Epithelial cell of prostate (primary cell): ENCODE results near the gene TIAL1.
"Not testable (repeated sequence)": the region's sequence is repeated elsewhere in the genome, so short reads cannot be mapped to it uniquely, and the experiment has no call there.

Experiments
- DNase-seq: peaks from one replicate; pipeline ENCODE4 v3.0.0-alpha.2; 2011; ENCODE audit warnings: low read depth, low spot score
- H3K27ac ChIP-seq: fragments of 450-650 bp; 2 replicates; pipeline ENCODE4 v1.5.1; 2017; ENCODE audit warnings: mild to moderate bottlenecking

TIAL1 gene

GRCh38 chr10:119556081-119556480 is 40.7 kb downstream of the TIAL1 start:
- not testable (repeated sequence) for DNase-seq, H3K27ac ChIP-seq

- H3K27ac ChIP-seq: no peak overlapping the region
- no peak for DNase-seq
Observed at GRCh38 chr10:119555178-119555784, 41.5 kb downstream of the TIAL1 start.

- no peak overlapping the region for H3K27ac ChIP-seq
Observed at GRCh38 chr10:119550827-119551226, 45.9 kb downstream of the TIAL1 start.

GRCh38 chr10:119549247-119549999 is 47.3 kb downstream of the TIAL1 start:
- H3K27ac ChIP-seq: peak overlapping the region; percentile 68

More at GRCh38 chr10:119550827-119551226, 45.9 kb downstream of the TIAL1 start:
- no peak for DNase-seq

GRCh38 chr10:119546009-119546408 is 50.8 kb downstream of the TIAL1 start:
- H3K27ac ChIP-seq: no peak overlapping the region
- DNase-seq: no peak

More at GRCh38 chr10:119549247-119549999, 47.3 kb downstream of the TIAL1 start:
- peak; percentile 52 for DNase-seq

GRCh38 chr10:119545310-119545709 is 51.5 kb downstream of the TIAL1 start:
- DNase-seq: no peak
- H3K27ac ChIP-seq: no peak overlapping the region

- no peak overlapping the region for H3K27ac ChIP-seq
- no peak for DNase-seq
Observed at GRCh38 chr10:119543814-119544642, 52.7 kb downstream of the TIAL1 start.

GRCh38 chr10:119542988-119543813 is 53.6 kb downstream of the TIAL1 start:
- DNase-seq: no peak
- peak overlapping the region; percentile 33 for H3K27ac ChIP-seq

GRCh38 chr10:119542357-119542987 is 54.3 kb downstream of the TIAL1 start, which contains the start of gene RGS10:
Gene RGS10, minus strand, starts transcription at chr10:119542719. Its CDS starts 81 bp downstream, at chr10:119542638.
- peak; percentile 36 for DNase-seq
- peak within 1 kb of the TSS; percentile 33 for H3K27ac ChIP-seq

- H3K27ac ChIP-seq: no peak overlapping the region
- no peak for DNase-seq
Observed at GRCh38 chr10:119541459-119542356, 55.1 kb downstream of the TIAL1 start.

- DNase-seq: no peak
- H3K27ac ChIP-seq: no peak overlapping the region
Observed at GRCh38 chr10:119541046-119541445, 55.7 kb downstream of the TIAL1 start.

- no peak for DNase-seq
- no peak overlapping the region for H3K27ac ChIP-seq
Observed at GRCh38 chr10:119540038-119540437, 56.7 kb downstream of the TIAL1 start.

GRCh38 chr10:119539359-119539825 is 57.4 kb downstream of the TIAL1 start:
- peak overlapping the region; percentile 26 for H3K27ac ChIP-seq
- DNase-seq: no peak

- H3K27ac ChIP-seq: peak overlapping the region; percentile 26
- no peak for DNase-seq
Observed at GRCh38 chr10:119538632-119539358, 58.0 kb downstream of the TIAL1 start.

- H3K27ac ChIP-seq: no peak overlapping the region
Observed at GRCh38 chr10:119537953-119538630, 58.7 kb downstream of the TIAL1 start.

GRCh38 chr10:119536508-119537025 is 60.2 kb downstream of the TIAL1 start:
- H3K27ac ChIP-seq: no peak overlapping the region
- no peak for DNase-seq

More at GRCh38 chr10:119537953-119538630, 58.7 kb downstream of the TIAL1 start:
- no peak for DNase-seq
